ENCODE data around the gene FIBP. TPM values are rescaled to one million over a fixed set of nuclear protein-coding genes. Genes with fewer than 3 reads are reported as not detected.

FIBP gene
- polyA plus RNA-seq, 12 donors: 51.1 to 68.4 (median 60.3) TPM; not detected in 1

- DNase-seq: no peak
These were observed 3.2 kb upstream of the FIBP start for GRCh38 chr11:65891219-65892136.

GRCh38 chr11:65890324-65891218, 2.3 kb upstream of the FIBP start, which contains the start of gene CCDC85B:
TSS of gene CCDC85B (plus strand) at chr11:65890673. CDS start at chr11:65890784, 111 bp downstream.
- DNase-seq: peak; percentile 98

DNA sequence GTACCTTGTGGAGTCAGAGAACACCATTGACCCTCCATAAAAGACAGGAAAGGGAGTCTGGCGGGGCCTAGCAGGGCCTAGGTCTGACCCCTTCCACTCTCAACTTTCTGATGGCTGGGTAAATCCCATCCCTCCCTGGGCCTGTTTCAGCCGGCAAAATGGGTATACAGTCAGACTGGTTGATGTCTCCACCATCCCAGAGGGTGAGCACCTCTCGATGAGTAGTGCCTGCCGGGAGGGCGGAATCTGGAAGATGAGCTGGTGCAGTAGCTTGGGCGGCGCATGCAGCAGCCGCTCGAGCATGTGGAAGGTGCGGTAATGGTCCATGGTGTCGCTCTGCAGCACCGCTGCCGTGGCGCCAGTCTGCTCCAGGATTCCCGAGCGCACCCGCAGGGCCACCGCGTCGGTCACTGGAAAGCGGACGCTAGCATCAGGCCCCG, 528 bp downstream of the FIBP start:
- no peak for DNase-seq

DNA sequence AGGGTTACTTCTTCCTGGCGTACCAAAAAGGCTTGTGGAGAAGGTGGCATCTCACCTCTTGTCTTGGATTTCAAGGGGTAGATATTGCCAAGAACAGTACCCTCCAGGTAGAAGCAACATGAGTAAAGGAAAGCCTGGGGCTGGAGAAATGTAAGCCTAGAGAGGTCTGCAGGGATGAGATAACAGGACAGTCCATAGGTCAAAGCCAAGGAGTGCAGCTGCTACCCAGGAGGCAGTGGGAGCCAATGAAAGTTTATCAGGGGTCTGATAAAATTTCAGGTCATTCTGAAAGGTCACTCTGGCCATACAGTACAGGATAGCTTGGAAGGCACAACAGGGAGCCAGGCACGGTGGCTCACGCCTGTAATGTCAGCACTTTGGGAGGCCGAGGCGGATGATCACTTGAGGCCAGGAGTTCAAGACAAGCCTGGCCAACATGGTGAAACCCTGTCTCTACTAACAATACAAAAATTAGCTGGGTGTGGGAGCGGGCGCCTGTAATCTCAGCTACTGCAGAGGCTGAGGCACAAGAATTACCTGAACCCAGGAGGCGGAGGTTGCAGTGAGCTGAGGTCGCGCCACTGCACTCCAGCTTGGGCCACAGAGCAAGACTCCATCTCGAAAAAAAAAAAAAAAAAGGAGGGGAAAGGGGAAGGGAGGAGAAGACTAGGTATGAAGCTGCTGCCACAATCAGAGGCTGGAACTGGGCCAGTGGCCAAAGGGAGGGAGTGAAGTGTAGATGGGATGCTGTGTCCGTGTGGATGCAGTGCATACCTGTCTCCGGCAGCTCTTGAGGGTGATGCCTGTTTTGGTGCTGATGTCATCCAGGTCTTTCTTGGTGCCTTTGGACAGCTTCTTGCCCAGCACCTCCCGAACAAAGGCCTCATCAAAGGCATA, 1.2 kb downstream of the FIBP start:
- DNase-seq: no peak

GRCh38 chr11:65885808-65886536, 2.3 kb downstream of the FIBP start:
- no peak for DNase-seq

DNA sequence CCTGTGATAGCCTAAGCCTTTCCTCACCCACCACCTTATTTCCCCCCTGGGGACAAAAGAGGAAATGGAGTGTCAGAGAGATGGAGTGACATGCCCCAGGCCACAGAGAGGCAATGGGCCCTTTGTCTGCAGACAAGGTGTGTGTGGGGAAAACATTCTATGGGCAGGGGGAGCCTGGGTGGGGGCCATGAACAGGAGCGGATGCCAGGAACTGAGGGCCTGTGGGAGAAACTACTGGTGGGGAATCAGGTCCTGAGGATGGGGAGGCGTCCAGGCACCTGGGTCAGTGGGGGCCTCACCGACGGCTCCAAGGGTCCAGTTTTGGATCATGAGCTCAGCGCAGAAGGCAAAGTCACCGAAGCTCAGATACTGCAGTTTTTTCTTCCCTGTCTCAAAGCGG, 3.0 kb downstream of the FIBP start:
- DNase-seq: no peak

DNA sequence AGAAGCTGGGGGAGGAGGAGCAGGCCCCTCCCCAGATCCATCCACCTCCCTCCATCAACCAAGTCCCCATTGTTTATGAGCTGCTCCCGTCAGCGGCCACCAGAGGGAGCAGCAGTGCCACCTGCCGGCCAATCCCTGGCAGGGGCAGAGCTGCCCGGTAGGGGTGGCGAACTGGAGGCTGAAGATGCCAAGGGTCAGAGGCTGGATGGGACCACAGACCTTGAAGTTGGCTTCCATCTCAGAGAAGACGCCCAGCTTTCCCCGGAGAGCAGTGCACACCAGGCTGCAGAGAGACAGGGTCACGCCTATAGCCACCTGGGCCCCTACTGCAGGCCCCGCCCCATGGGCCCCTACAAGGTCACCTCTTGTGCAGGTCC, 3.6 kb downstream of the FIBP start:
- no peak for DNase-seq

DNA sequence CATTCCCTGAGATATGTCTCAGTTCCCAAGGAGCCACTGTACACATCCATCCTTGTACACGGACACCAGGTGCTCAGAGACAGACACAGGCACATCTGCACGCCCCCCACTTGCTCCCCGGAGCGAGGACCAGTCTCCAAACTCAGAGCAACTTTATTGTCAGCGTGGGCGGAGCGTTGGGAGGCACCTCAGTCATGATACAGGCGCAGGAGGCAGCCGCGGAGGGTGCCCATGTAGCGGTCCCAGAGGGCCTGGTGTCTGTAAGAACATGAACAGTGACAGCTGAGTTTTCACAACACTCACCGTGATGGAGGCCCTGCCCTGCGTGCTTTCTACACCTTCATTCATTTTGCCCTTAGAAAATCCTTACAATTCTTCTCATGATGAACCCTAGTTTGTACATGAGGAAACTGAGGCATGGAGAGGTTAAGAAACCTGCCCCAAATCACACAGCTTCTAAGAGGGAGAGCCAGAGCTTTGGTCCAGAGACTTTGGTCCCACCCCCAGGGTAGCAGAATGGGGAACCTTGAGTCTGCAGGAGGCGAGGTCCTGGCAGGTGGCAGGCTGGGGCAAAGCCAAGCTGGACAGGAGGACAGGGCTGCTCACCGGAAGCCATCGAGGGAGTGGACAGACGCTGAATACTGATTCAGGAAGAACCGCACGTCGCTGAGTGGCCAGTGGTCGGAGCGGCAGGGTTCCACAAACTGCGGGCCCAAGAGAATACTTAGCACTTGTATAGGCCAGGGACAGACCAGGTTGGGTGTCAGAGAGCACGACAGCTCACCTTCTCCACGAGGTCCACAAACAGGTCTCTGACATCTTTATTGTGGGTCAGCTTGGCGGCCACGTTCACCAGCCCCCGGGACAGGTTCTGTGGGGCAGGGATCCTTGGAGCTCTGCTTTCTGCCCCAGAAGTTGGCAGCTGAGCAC, 4.2 kb downstream of the FIBP start:
- DNase-seq: no peak

GRCh38 chr11:65883058-65883761, 5.1 kb downstream of the FIBP start:
- no peak for DNase-seq

DNA sequence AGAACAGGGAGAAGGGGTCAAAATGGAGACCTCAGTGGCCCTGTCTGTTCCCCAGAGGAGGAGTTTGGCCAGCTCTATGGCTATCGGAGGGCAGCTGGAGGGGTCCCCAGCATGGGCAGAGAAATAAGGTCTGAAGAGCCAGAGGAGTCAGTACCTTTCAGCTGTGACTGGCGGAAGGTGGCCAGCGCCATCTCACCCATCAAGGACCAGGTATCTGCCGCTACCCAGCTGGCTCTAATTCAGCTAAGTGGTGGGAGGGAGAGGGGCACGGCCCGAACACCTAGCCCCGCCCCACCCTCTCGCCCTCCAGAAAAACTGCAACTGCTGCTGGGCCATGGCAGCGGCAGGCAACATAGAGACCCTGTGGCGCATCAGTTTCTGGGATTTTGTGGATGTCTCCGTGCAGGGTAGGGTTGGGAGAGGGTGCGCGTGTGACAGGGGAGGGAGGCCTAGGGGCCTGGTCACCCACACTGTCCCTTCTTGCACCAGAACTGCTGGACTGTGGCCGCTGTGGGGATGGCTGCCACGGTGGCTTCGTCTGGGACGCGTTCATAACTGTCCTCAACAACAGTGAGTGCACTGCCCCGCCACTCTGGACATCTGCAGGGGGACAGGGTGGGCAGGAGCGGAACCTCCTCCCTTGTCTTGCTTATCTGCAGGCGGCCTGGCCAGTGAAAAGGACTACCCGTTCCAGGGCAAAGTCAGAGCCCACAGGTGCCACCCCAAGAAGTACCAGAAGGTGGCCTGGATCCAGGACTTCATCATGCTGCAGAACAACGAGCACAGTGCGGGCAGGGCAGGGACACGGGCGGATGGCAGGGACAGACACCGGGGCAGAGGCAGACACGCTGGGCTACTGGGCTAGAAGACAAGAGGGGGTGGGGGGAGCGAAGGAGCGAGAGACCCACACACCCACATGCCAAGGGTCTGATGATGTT, 5.9 kb downstream of the FIBP start:
- DNase-seq: no peak

- no peak for DNase-seq
These were observed 7.3 kb downstream of the FIBP start for GRCh38 chr11:65880844-65881421.

DNA sequence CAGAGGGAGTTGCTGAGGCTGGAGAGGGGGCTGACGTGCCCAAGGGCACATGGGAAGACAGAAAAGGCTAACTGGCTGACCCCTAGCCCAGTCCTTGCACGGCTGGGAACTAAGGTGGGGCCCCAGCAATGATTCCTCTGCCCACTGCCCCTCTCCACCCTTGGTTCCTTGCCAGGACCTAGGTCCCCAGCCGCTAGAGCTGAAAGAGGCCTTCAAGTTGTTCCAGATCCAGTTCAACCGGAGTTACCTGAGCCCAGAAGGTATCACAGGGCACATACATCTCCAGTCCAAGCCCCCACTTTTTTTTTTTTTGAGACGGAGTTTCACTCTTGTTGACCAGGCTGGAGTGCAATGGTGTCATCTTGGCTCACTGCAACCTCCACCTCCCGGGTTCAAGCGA, 8.2 kb downstream of the FIBP start:
- DNase-seq: no peak

- no peak for DNase-seq
These were observed 8.7 kb downstream of the FIBP start, which contains the start of gene CTSW for GRCh38 chr11:65879617-65880016. TSS of gene CTSW (plus strand) at chr11:65879837. CDS start at chr11:65879855, 18 bp downstream.

- DNase-seq: peak; percentile 93
These were observed 14.7 kb downstream of the FIBP start for GRCh38 chr11:65873318-65874156.

- DNase-seq: no peak
These were observed 15.5 kb downstream of the FIBP start, which contains the start of gene EFEMP2 for GRCh38 chr11:65872586-65873317. TSS of gene EFEMP2 (minus strand) at chr11:65872800. CDS start at chr11:65872354, 446 bp downstream.

All from muscle of arm (tissue), 12 donors.